CD1c-positive myeloid dendritic cell (primary cell): ENCODE results near the gene TMEM205.
"Not testable (repeated sequence)": the region's sequence is repeated elsewhere in the genome, so short reads cannot be mapped to it uniquely, and the experiment has no call there.

Experiments
- DNase-seq: peaks from one replicate; pipeline ENCODE4 v3.0.0-alpha.2; 2016; ENCODE audit errors: extremely low spot score

Gene TMEM205

DNA sequence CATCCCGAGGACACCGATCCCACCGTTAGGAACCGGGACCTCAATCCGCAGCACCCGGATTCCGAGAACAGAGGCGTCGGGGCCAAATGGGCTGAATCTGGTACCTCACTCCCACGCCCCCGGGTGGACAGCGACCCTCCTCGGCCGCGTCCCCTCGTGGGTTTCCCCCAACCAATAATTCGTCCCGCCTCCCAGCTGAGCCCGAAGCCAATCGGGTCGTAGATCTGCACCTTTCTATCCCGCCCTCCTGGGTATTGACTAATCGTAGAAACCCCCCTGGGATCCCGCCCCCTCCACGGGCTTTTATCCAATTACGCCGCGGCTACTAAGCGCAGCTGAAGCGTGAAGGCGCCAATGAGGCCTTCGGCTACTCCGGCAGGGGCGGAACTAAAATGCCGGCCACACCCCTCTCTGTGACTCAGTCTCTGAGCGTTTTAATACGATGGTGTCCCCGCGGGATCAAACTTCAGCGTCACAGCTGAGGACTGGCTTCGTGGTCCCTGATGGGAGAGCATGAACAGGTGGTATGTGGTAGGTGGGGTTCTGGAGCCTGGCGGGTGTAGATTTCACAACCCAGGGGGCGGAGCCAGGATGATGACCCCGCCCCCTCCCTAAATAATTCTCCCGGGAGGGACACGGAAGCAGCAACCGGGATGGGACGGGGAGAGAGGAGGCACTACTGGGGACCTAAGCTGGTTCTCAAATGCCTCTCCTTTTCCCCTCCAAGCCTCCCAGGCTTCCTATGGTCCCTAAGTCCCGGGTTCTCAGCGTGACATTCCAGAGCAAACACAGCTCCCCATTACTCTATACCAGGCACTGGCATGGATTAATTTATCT, at the start of gene TMEM205, which contains the start of gene CCDC159:
TSS of gene TMEM205 (minus strand) at position 165 of the 837 bp plus-strand sequence. CDS start 649 bp downstream, outside the sequence.
TSS of gene CCDC159 (plus strand) at position 416 of the 837 bp plus-strand sequence. CDS start at position 504, 88 bp downstream.
- DNase-seq: peak; percentile 100

DNA sequence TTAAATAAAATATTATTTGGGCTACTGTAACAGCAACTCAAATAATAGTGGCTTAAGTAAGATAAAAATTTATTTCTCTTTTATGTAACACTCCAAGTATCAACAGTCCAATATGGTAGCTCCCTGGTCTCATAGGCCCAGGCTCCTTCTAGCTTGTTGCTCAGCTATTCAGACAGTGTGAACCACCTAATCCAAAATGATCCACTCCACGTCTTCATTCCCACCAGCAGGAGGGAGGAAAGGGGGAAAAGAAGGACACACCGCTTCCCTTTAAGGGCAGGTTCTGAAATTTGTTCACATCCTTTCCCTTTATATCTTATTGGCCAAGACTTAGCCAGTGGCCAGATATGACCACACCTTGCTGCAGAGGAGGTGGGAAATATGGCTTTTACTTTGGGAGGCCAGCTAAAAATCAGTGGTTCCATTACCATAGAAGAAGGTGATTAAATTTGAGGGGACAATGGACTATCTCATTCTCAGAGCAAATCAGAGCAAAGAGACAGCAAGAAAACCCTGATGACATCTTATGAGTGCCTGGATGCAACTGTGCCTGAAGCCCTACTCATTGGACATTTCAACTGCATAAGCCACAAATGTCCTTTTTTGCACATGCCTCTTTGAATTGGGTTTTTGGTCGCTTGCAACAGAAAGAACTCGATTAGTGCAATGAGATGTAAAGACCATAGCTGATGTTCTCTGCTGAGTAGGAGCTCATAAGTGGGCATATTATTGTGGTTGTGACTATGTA, 45.0 kb upstream of the TMEM205 start:
- no peak for DNase-seq

DNA sequence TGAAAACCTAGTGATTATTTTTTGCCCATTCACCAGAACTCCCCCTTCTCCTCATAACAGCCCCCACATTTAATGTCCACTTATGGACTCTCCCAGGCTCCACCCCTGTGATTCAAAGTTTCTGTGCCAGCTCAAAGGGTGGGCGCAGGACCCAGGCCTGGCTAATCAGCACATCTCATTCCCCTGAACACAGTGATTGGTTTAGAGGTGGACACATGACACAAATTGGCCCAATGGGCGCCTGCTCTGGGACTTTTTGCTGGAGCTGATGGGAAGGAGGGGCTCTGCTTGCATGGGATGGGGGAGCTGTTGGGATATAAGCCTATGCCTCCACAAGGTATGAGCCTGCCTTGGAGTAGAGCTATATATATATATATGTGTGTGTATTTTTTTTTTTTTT, 44.3 kb upstream of the TMEM205 start:
- no peak for DNase-seq

DNA sequence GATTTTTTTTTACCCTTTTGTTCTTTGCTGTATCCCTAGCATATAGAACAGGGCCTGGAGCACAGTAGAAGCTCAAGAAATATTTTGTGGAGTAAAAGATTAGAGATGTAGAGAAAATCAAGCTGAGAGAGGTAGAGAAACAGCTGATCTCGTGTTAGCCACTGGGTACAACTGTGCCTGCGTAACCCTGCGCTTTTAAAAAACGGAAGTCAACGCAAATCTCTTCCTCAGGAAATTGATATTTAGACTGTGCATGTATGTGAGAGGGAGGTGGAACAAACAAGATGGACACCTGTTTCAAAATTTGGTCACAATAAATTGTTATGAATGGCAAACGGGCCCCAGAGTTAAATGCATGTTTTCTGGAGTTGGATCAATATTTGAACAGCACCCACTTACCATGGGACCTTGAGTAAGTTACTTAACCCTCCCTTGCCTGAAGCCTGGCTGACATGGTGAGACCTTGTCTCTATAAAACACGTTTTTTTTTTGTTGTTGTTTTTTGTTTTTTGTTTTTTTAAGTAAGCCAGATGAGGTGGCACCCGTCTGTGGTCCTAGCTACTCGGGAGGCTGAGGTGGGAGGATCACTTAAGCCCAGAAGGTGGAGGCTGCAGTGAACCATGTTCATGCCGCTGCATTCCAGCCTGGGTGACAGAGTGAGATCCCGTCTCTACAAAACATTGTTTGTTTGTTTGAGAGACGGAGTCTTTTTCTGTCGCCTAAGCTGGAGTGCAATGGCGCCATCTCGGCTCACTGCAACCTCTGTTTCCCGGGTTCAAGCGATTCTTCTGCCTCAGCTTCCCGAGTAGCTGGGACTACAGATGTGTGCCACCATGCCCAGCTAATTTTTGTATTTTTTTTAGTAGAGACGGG, 41.3 kb upstream of the TMEM205 start:
- peak; percentile 63 for DNase-seq

DNA sequence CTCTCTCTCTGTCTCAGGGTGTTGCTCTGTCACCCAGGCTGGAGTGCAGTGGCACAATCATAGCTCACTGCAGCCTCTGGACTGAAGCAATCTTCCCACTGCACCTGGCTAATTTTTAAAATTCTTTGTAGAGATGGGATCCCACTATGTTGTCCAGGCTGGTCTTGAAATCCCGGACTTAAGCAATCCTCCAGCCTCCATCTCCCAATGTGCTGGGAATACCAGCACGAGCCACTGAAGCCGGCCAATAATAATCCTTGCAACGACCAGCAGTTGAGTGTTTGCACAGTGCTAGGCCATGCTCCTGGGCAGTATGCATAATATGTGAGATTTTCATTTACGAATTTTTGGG, 38.7 kb upstream of the TMEM205 start:
- DNase-seq: no peak

DNA sequence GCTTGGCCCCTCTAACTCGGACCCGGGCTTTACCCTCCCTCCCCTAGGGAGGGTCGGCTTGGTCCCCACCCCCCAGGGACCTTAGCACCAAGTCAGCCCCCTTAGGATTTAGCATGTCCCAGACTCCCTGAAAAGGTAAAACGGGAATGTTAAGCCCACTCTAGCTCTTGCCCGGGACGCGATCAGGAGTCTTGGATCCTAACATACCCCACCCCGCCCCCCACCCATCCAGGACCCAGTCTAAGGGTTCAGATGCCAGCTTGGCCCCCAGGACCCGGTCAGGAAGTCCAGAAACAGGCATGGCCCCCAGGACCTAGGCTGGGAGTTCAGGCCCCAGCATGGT, 37.6 kb upstream of the TMEM205 start:
- no peak for DNase-seq

DNA sequence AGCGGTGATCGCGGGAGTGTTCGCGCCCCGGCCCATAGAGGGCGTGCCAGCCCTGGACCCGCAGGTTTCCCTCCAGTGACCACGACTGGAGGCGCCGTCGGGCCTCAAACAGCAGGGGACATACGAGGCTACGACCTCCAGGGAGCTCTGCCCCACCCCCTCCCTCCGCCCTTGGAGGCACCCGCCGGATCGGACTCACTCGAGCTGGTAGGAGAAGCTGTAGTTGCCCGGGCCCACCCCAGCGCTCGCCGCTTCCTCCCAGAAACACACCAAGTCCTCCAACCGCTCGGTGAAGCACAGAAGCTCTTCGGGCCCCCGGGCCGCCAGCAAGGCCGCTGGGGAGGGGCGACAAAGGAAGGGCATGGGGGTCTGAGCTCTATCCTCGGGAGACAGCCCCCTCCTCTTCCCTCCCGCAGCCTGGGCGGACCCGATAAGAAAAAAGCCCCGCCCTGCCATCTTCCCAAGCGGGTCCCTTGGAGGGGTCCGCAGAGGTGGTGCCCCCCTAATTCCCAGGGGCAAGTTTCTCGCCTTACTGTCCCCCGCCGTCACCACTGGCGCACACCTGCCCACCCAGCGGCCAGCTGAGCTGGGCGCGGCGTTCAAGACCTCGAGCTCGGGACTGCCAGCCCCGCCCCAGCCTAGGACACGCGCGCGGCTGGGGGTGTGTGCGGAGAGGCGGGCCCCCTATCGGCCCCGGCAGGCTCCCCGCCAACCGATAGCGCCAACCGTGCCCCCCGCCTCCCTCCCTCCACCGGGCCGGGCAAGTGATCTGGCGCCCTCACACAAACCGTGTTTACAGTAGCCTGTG, 37.0 kb upstream of the TMEM205 start:
- DNase-seq: peak; percentile 55

DNA sequence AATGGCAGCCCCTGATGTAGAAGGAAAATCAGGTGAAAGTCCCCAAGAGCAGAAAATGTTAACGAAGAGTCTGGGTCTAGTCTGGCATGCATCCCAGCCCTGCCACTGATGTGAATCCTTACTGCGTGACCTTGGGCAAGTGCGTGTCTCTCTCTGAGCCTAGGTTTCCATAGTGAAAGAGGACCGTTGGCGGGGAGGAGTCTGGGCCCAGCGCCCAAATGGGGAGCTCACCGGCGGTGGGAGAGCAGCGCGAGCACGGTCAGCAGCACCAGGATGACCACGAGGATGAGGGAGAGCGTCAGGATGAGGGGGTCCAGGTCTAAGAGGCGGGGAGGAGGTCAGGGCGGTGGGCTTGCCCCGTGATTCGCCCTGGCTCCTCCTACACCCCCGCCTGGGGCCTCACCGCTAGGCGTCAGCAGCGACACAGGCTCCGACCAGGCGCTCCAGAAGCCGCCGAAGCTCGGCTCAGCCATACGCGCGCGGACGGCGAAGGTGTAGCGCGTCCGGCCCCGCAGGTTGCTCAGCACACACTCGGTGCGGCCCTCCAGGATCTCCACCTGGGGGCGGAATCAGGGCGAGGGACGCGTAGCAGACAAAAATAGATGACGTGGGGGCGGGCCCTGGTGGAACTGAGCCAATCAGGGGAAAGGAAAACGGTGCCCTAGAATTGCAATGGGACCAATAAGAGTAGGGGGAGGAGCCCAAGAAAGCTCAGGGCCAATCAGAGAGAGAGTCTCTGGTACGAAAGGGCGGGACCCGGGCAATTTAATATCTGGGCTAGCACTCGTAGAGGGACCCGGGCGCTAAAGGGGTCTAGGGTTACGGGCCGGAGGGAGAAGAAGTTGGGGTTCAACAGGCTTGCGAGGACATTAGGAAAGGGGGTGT, 34.8 kb upstream of the TMEM205 start:
- peak; percentile 97 for DNase-seq

DNA sequence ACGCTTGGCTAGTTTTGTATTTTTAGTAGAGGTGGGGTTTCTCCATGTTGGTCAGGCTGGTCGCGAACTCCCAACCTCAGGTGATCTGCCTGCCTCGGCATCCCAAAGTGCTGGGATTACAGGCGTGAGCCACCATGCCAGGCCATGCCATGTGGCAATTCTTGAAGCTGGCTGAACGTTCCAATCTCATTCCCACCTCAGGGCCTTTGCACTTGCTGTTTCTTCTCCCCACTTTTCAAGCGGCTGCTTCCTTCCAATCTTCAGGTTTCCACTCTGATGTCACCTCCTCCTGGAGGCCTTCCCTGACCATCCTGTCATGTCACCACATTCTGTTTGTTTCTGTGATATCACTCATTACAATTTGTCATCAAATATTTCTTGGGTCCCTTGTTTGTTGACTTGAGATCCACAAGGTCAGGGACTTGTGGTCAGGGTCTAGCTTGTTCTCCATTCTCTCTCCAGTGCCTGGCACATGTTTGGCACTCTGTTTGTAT, 33.8 kb upstream of the TMEM205 start:
- no peak for DNase-seq

DNA sequence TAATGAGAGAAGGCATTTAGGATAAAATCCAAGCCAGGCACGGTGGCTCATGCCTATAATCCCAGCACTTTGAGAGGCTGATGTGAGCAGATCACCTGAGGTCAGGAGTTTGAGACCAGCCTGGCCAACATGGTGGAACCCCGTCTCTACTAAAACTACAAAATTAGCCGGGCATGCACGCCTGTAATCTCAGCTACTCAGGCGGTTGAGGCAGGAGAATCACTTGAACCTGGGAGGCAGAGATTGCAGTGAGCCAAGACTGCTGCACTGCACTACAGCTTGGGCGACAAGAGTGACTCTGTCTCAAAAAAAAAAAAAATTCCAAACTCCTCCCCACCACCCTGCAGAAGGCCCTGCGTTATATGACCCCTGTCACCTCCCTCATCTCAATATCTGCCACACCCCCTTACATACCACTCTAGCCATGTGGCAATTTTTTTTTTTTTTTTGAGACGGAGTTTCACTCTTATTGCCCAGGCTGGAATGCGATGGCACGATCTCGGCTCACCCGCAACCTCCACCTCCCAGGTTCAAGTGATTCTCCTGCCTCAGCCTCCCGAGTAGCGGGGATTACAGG, 33.3 kb upstream of the TMEM205 start:
- DNase-seq: not testable (repeated sequence)

DNA sequence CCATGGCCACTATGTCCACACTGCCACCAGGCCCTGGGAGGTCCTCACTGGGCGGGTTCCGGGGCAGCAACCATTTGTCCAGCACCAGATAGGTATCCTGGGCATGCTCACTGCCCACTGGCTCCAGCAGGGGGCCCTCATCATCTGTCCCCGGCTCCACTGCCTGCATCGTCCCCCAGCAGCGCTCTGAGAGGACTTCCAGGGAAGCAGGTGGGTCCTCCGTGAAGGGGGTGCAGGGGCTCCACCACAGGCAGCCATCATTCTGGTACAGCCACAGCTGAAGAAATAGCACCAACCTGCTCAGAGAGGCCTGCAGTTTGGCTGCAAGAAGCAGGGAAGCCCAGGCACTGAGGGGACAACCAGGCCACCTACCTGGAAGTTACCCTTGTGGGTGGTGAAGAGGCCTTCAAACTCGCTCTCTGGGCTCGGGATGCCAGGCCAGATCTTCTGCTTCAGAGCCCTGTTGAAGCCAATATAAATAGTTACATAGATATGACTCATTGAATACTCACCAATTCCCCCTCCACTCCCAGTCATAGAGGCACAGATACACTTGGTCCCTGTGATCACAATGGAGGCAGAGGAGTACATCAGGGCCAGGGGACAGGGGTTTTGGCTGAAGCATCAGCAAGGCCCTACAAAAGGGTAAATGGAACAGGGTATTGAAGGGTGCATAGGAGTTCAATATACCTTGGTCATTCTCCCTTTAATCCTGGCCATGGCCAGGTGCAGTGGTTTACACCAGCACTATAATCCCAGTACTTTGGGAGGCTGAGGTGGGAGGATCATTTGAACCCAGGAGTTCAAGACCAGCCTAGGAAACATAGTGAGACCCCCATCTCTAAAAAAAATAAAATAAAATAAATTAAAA, 32.5 kb upstream of the TMEM205 start:
- no peak for DNase-seq

DNA sequence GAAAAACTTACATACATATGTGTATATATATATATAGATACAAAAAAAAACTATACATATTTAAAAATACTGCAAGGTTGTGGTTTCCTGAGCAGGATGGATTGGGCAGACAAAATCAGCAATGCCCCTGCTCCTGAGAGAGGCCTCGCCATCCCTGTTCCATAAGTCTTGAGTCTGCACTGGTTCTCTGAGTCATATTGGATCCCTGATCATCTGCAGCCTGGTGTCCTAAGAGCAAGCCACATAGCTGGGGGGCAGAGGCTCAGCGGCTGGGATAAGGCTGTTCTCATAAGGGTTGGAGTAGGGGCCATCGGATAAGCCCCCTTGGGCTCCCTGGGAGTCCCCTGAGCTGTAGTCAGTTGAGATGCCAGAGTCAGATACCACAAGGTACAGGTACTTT, 31.7 kb upstream of the TMEM205 start:
- no peak for DNase-seq

DNA sequence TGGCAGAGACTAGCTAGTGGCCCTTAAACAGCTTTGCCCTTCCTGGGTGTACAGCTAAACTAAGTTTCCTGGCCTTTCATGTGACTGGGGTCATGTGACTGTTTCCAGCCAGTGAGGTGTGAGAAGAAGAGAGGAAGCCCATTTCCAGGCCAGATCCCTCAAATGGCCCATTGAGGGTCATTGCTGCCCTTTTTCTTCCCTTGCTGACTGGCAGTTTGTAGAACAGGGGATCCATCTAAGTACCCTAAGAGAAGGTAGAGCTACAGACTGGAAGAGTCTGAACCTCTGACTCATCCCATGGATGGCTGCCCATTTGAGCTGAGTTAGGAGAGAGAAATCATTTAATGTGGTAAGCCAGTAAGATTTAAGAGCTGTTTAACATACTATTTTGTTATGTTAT, 31.2 kb upstream of the TMEM205 start:
- peak; percentile 68 for DNase-seq

DNA sequence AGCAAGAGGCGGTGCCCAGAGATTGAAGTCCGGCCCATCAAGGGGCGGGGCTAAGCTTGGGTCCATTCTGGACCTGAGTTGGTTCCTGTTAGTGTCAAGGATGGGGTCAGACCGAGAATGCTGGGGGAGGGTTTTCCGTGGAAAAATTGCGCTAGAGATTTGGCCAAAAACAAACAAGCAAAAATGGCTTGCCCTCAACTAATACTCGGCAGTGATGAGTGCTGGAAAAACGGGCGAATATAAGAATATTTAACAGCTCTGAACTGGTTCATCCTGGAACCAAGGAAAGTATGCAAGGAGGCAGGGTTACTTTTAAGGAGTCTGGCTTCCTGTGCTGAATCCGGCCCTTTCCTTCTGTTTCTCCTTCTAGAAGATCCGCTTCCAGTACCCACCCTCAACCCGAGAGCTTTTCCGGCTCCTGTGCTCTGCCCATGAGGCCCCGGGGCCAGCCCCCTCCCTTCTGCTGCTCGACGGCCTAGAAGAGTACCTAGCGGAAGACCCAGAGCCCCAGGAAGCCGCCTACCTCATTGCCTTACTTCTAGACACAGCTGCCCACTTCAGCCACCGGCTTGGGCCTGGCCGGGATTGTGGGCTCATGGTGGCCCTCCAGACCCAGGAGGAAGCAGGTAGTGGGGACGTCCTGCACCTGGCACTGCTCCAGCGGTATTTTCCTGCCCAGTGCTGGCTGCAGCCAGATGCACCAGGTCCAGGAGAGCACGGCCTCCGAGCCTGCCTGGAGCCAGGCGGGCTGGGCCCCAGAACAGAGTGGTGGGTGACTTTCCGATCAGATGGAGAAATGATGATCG, 29.3 kb upstream of the TMEM205 start:
- DNase-seq: peak; percentile 57

DNA sequence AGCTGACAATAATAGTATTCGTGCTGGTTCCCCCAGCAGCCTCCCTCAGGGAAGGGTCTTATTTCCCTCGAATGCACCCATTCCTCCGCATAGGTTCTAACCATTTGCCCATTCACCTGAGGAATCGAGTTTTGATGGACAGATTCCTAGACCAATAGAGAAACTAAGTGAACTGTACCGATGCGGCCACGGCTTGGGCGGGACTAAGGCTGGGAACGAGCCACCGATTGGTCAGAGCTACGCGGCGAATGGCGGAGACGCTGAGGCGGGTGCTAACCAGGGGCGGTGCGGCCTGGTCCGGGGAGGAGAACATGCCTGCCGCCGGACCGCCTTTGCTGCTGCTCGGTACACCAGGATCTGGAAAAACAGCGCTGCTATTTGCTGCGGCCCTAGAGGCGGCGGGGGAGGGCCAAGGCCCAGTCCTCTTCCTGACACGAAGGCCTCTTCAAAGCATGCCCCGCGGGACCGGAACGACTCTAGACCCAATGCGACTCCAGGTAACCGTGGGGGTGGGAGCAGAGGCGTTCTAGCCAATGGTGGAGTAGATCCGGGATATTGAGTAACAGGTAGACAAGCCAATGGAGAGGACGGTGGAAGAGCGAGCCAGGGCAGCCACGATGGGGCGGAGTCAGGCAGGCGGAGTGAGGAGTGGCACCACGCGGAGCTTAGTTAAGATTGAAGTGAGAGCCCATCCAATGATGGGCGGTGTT, 28.5 kb upstream of the TMEM205 start, which contains the start of gene SWSAP1:
TSS of gene SWSAP1 (plus strand) at position 234 of the 710 bp plus-strand sequence. CDS start at position 249, 15 bp downstream.
- DNase-seq: peak; percentile 99

DNA sequence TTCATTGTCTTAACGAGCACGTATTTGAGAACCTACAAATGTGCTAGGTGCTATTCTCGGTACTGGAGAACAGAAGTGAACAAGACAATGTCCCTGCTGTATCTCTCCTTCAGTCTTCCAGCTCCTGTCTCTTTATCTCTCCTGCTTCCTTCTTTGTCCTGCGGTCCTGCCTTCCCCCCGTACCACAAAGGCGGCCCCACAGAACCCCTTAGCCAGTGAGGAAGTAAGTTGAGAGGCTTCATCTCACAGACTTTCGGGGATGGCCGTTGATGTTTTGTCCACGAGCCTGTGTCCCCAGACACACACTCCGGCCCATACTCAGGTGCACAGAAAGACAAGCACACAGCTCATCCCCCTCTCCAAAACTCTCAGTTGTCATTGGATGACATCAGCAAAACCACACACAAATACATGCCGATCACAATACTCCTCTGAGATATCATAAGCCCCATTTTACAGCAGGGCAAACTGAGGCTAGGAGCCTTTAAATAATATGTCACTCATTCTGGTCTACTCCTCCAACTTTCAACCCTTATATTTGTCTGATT, 27.9 kb upstream of the TMEM205 start:
- DNase-seq: peak; percentile 26
